IMR-90 (cell line): ENCODE results near the gene GPR157. TPM values are rescaled to one million over a fixed set of nuclear protein-coding genes. Genes with fewer than 3 reads are reported as not detected.

ENCODE experiments used
- ATAC-seq: fragments of 200-7000 bp; cut with Tn5 transposase; 2 replicates; pipeline ENCODE4 v1.9.1; 2020; ENCODE audit warnings: low read depth, mild to moderate bottlenecking, moderate library complexity
- BruUV-seq: library from RNA; stranded (reverse); fragments of 400-500 nt; replicated peaks from 2 replicates; lab custom pipeline; 2021; lab: Mats Ljungman, UMichigan
- CTCF ChIA-PET: fragments of 300-600 bp; formaldehyde crosslinking; extraction: SDS; loops from one replicate; lab custom pipeline; 2021; ENCODE audit warnings: antibody characterized with exemption; lab: Yijun Ruan, JAX
- POLR2A ChIA-PET: fragments of 300-600 bp; sonication (Branson Sonifier 250); formaldehyde crosslinking; loops from one replicate; lab custom pipeline; 2022; ENCODE audit warnings: antibody characterized with exemption; ENCODE audit not compliant: unreplicated experiment; lab: Charles Lee
- DNase-seq: peaks from one replicate; pipeline ENCODE4 v3.0.0; 2013
- H2AFZ ChIP-seq: replicated peaks from 2 replicates; pipeline ENCODE3; 2013; ENCODE audit warnings: low read length, mild to moderate bottlenecking; ENCODE audit not compliant: poor library complexity
- H2AK5ac ChIP-seq: 2 replicates; pipeline ENCODE4 v1.6.1; 2013; ENCODE audit warnings: low read depth, low read length, inconsistent platforms
- H2AK9ac ChIP-seq: replicated peaks from 2 replicates; pipeline ENCODE3; 2013; ENCODE audit warnings: mild to moderate bottlenecking, low read depth, low read length, moderate library complexity; ENCODE audit not compliant: poor library complexity
- H2BK120ac ChIP-seq: 2 replicates; pipeline ENCODE4 v1.6.1; 2013; ENCODE audit warnings: low read depth, low read length, inconsistent platforms
- H2BK15ac ChIP-seq: 3 replicates; pipeline ENCODE4 v1.6.1; 2013; ENCODE audit warnings: low read depth, low read length, inconsistent platforms
- H2BK20ac ChIP-seq: 2 replicates; pipeline ENCODE4 v1.6.1; 2013; ENCODE audit warnings: low read depth, mild to moderate bottlenecking, inconsistent platforms, low read length, moderate library complexity
- H2BK5ac ChIP-seq: 2 replicates; pipeline ENCODE4 v1.6.1; 2013; ENCODE audit warnings: mild to moderate bottlenecking, low read depth, low read length, inconsistent platforms; ENCODE audit not compliant: poor library complexity, severe bottlenecking
- H3K14ac ChIP-seq: replicated peaks from 2 replicates; pipeline ENCODE4 v1.6.1; 2013; ENCODE audit warnings: low read depth, low read length, inconsistent platforms
- H3K18ac ChIP-seq: 2 replicates; pipeline ENCODE4 v1.6.1; 2013; ENCODE audit warnings: low read depth, low read length, control low read depth
- H3K23ac ChIP-seq: 2 replicates; pipeline ENCODE4 v1.6.1; 2013; ENCODE audit warnings: low read depth, low read length, inconsistent platforms
- H3K27ac ChIP-seq: 2 replicates; pipeline ENCODE4 v1.5.1; 2013; ENCODE audit warnings: mild to moderate bottlenecking, control low read depth, low read length; ENCODE audit not compliant: insufficient read depth
- H3K27me3 ChIP-seq: 2 replicates; pipeline ENCODE4 v1.6.1; 2013; ENCODE audit warnings: low read length; ENCODE audit not compliant: control insufficient read depth, insufficient read depth
- H3K36me3 ChIP-seq: 2 replicates; pipeline ENCODE4 v1.6.1; 2013; ENCODE audit warnings: low read length, mixed read lengths; ENCODE audit not compliant: control insufficient read depth, insufficient read depth
- H3K4ac ChIP-seq: 2 replicates; pipeline ENCODE4 v1.6.1; 2013; ENCODE audit warnings: low read depth, low read length, inconsistent platforms
- H3K4me1 ChIP-seq: 2 replicates; pipeline ENCODE4 v1.6.1; 2013; ENCODE audit warnings: low read length, mixed read lengths; ENCODE audit not compliant: control insufficient read depth, insufficient read depth
- H3K4me2 ChIP-seq: 2 replicates; pipeline ENCODE4 v1.6.1; 2013; ENCODE audit warnings: low read depth, mild to moderate bottlenecking, control low read depth, low read length, moderate library complexity
- H3K4me3 ChIP-seq: 2 replicates; pipeline ENCODE4 v1.5.1; 2013; ENCODE audit warnings: low read depth, mild to moderate bottlenecking, control low read depth, low read length, moderate library complexity; ENCODE audit not compliant: insufficient read depth
- H3K56ac ChIP-seq: 2 replicates; pipeline ENCODE4 v1.6.1; 2013; ENCODE audit warnings: low read length, inconsistent platforms; ENCODE audit not compliant: insufficient read depth; ENCODE audit errors: extremely low read depth
- H3K79me1 ChIP-seq, 2 experiments: 2 replicates each; pipeline ENCODE4 v1.6.1; 2013; ENCODE audit warnings: low read length in 2 of 2, inconsistent platforms in 1 of 2, low read depth in 1 of 2
- H3K9ac ChIP-seq: 2 replicates; pipeline ENCODE4 v1.6.1; 2013; ENCODE audit warnings: low read depth, low read length, control low read depth
- H3K9me1 ChIP-seq: 2 replicates; pipeline ENCODE4 v1.6.1; 2013; ENCODE audit warnings: low read length, inconsistent platforms; ENCODE audit not compliant: insufficient read depth
- H3K9me3 ChIP-seq: 2 replicates; pipeline ENCODE4 v1.6.1; 2013; ENCODE audit warnings: low read length; ENCODE audit not compliant: control insufficient read depth, insufficient read depth
- H4K20me1 ChIP-seq: 2 replicates; pipeline ENCODE4 v1.6.1; 2013; ENCODE audit warnings: low read length, inconsistent platforms; ENCODE audit not compliant: insufficient read depth
- H4K5ac ChIP-seq: 2 replicates; pipeline ENCODE4 v1.6.1; 2013; ENCODE audit warnings: mild to moderate bottlenecking, low read depth, low read length, control low read depth
- H4K8ac ChIP-seq, 2 experiments: 2 replicates each; pipeline ENCODE4 v1.6.1; 2013; ENCODE audit warnings: low read depth in 2 of 2, low read length in 2 of 2, control low read depth in 1 of 2, inconsistent platforms in 1 of 2
- H4K91ac ChIP-seq: 2 replicates; pipeline ENCODE4 v1.6.1; 2013; ENCODE audit warnings: low read depth, low read length, inconsistent platforms; ENCODE audit not compliant: insufficient read depth
- CEBPB ChIP-seq: IDR thresholded peaks from 2 replicates; pipeline ENCODE4 v1.6.1; 2012; ENCODE audit warnings: low read depth, low read length, improper control_type of control experiment
- CHD1 ChIP-seq: IDR thresholded peaks from 2 replicates; pipeline ENCODE4 v1.6.1; 2012; ENCODE audit warnings: low read depth, low read length, improper control_type of control experiment
- WGBS, 2 experiments: methylation state at CpG; one replicate each; pipeline versions ENCODE4 v1.1.5 to v1.1.7; 2013; ENCODE audit warnings: missing lambda C conversion rate in 2 of 2; ENCODE audit not compliant: insufficient read length in 1 of 2; ENCODE audit errors: extremely low coverage in 2 of 2; 5-methylcytosine and 5-hydroxymethylcytosine counted together
- dilution Hi-C: fragments of 300-500 bp; cut with HindIII; formaldehyde crosslinking; loops from one replicate; pipeline ENCODE4 v1.14.3; 2018; ENCODE audit warnings: low sequenced_read_pairs; ENCODE audit not compliant: unreplicated experiment
- in situ Hi-C: fragments of 300-500 bp; cut with MboI; formaldehyde crosslinking; loops from 3 replicates; pipeline ENCODE4 v1.14.3; 2019; ENCODE audit warnings: low sequenced_read_pairs, inconsistent platforms, mixed read lengths
- intact Hi-C: fragments of 100-400 bp; cut with micrococcal nuclease; formaldehyde crosslinking; loops from 2 replicates; pipeline ENCODE4 v1.10.0; 2022
- polyA plus RNA-seq, 3 experiments: library from polyadenylated mRNA; depleted of rRNA; stranded (reverse); fragments of >200 nt; gene quantifications; 2 replicates each; pipeline ENCODE4 v1.2.3, GENCODE V29; 2012; ENCODE audit warnings: low replicate concordance in 1 of 3
- total RNA-seq: library from RNA; depleted of rRNA; stranded (reverse); fragments of >200 nt; gene quantifications from 2 replicates; pipeline ENCODE4 v1.2.3, GENCODE V29; 2012

The GPR157 gene
- total and polyA plus RNA-seq, 2 of the 4 experiments (the other 2 are of a cell fraction): 1.8 to 2.7 TPM

- H3K4me2 ChIP-seq: peak overlapping the region; percentile 45; the same call in 1 of the 2 replicates
- no peak overlapping the region for H3K18ac ChIP-seq
- no TSS peak for BruUV-seq
- peak; percentile 97 for TF ChIP-seq CEBPB
- TF ChIP-seq CHD1: no peak
- no peak overlapping the region for H2BK20ac ChIP-seq
- no peak overlapping the region for H2AK5ac ChIP-seq
- H3K9me1 ChIP-seq: no peaks in the 10 kb centered on the region; the same call in 1 of the 2 replicates
- peaks cover 5% of the 10 kb centered on the region; the same call in 1 of the 2 replicates for H4K20me1 ChIP-seq
- no peaks in the 10 kb centered on the region; a peak in 2 of 4 replicates for H3K79me1 ChIP-seq
- H3K9me3 ChIP-seq: peaks cover 3% of the 10 kb centered on the region; the same call in 1 of the 2 replicates
- no peak overlapping the region for H3K14ac ChIP-seq
- H3K4ac ChIP-seq: no peak overlapping the region; the same call in 1 of the 2 replicates
- H3K27ac ChIP-seq: no peak overlapping the region
- H2BK120ac ChIP-seq: peak overlapping the region; percentile 44
- no peaks in the 10 kb centered on the region for H3K27me3 ChIP-seq
- H4K91ac ChIP-seq: no peak overlapping the region; the same call in 1 of the 2 replicates
- H2BK5ac ChIP-seq: no peak overlapping the region
- no peak overlapping the region for H4K5ac ChIP-seq
- ATAC-seq (peak; percentile 89), DNase-seq (peak; percentile 83)
- H3K4me1 ChIP-seq: peaks cover 3% of the 10 kb centered on the region
- dilution Hi-C loops: no loop called here
- no peak overlapping the region for H3K23ac ChIP-seq
- in situ Hi-C loops: loop anchor here (5.0 kb wide), 2 partner anchors 93 to 183 kb away; no protein-coding TSS in a partner anchor
- no CpG with 5 or more reads among the region's 8 CpGs for WGBS, 2 experiments
- H3K56ac ChIP-seq: no peak overlapping the region
- no peak overlapping the region for H2BK15ac ChIP-seq
- H3K4me3 ChIP-seq: no peak overlapping the region
- ChIA-PET CTCF (interaction anchor here (1.0 to 2.9 kb wide), 4 partner anchors 10 to 390 kb away, joined by 3 to 22 read pairs (median 4); no protein-coding TSS in a partner anchor), POLR2A (no interaction called here)
- intact Hi-C loops: loop anchor here (1.0 kb wide), 4 partner anchors 90 to 182 kb away; no protein-coding TSS in a partner anchor
- peaks cover 5% of the 10 kb centered on the region for H3K36me3 ChIP-seq
- H2AK9ac ChIP-seq: no peak overlapping the region
- H3K9ac ChIP-seq: no peak overlapping the region
- peak overlapping the region; percentile 11 for H2AFZ ChIP-seq
- H4K8ac ChIP-seq: no peak overlapping the region
Observed at GRCh38 chr1:9100471-9101043, 28.3 kb downstream of the GPR157 start.
